Hindlimb muscle (tissue), 1 donor: Measurements from ENCODE around the gene KDM8. TPM values are rescaled to one million over a fixed set of nuclear protein-coding genes. Genes with fewer than 3 reads are reported as not detected.

Experiments
- DNase-seq: peaks from one replicate; pipeline ENCODE4 v3.0.0-alpha.2; 2013
- polyA plus RNA-seq: library from polyadenylated mRNA; unstranded; fragments of 120-200 nt; gene quantifications from one replicate; pipeline ENCODE4 v1.2.1, GENCODE V29; 2013; ENCODE audit not compliant: insufficient read length

The KDM8 gene
- 4.7 TPM for polyA plus RNA-seq

DNA sequence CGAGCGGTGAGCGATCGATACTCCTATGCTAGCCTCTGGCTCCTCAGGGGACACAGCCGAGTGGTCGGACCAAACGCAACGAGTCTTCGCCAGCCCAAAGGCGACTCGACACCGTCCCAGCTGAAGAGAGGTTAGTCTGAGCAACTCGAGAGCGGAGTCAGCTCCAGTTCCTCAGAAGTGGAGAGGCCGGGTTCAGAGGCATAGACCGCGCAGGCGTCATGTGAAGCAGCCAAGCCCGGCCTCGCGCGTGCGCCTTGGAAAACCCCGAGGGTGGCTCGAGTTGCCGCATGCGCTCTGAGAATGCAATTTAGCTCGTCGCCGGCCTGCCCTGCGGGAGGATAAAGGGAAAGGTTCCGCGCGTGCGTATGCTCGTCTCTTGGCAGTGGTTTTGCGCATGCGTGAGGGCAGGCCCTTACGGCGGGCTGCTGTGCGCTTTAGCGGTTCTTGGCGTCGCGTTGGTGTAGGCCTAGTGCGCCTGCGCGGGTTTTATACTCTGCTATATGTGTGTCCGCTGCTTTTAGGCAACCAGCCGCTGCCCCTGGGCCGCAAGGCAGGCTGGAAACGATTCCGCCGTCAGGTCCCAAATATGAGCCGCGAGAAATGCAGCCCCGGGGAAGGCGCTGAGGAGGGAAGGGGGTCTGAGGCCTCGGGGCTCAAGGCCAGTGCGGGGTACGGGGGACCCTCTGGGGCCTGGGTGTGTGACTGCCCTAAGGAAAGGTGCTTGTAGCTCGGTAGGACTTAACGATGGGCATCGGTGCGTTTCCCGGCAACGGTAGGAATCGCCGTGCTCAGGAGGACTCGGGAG lies at the start of gene KDM8:
Gene KDM8 (plus strand): TSS at position 20 of the 805 bp plus-strand sequence. CDS start 6,598 bp downstream, outside the sequence.
- peak; percentile 100 for DNase-seq

DNA sequence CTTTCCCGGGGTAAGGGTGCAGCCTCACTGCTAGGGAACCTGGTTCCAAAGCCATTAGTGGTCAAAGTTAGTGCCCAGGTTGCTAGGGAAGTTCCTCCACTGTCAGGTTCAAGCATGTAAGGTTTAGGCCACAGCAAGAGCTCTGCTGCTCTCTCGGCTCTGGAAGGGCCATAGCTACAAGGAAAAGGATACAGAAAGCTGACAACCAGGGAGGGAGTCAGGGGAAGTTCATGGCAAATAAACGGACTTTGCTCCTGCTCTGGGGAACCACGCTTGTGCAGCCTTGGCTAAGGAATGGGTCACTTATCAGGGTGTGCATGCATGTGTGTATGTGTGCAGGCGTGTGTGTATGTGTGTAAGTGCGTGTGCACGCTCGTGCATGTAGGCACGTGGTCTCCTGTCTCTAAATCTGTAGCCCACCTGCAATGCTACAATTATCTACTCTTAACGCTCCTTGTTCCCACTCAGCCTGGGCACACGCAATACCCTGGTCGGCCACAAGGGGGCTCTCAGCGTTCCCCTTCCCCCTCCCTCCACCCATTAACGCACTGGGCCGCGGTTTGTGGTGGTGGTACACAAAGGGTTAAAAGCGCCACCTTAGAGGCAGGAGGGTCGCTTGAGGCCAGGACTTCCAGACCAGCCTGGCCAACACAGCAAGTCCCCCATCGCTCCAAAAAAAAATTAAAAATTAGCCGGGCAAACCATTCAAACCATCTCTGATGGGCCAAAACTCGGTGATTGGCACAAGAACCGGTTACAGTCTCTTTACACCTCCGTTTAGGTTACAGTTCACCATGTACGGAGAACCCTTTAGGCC lies 48.4 kb upstream of the KDM8 start:
- peak; percentile 42 for DNase-seq

DNA sequence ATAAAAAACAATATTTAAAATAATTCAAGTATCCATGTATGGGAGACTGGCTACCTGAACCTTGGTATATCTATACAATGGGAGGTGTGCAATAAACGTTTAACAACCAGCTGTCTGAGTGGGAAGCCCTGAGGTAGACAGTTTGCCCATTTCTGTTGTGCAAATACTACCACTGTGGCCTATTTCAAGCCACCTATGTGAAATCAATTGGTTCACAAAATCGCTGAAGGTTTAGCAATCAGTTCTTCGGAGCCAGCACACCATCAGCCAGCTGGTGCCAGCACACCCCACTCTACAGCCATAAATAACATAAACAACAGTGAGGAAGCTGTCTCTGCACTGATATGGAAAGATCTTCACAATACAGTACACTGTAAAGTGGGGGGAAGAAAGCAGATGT lies 46.7 kb upstream of the KDM8 start:
- no peak for DNase-seq

DNA sequence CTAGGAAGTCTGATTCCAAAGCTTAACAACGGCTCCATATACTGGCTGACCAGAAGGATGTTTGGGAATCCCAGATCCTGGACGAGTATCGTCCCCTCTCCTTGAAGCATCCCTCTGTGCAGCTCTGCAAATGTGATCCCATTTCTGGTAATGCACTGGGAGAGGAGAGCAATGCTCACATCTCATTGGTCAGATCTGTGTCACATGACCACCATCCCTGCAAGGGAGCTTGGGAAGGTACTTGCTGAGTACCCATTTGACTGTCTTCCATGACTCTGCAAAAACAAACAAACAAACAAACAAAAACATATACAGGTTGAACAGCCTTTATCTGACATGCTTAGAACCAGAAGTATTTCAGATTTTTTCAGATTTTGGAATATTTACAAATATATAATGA lies 41.9 kb upstream of the KDM8 start:
- no peak for DNase-seq

DNA sequence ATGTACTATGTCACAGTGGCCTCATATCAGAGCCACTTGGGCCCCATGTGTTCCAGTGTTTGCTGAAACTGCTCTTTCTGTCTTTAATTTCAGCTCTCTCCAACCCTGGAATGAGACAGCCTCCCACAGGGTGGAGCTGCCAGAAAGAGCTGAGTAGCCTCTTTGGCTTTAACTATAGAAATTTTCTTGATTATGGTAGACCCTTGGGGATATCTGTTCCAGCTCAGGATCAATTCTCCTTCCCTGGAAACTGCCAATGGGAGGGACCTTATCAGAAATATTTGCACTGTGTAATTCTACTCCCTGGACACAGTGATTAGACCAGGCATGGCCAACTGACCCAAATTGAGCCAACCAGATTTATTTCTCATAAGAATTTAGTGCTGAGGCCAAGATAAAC lies 39.0 kb upstream of the KDM8 start:
- DNase-seq, result no peak

DNA sequence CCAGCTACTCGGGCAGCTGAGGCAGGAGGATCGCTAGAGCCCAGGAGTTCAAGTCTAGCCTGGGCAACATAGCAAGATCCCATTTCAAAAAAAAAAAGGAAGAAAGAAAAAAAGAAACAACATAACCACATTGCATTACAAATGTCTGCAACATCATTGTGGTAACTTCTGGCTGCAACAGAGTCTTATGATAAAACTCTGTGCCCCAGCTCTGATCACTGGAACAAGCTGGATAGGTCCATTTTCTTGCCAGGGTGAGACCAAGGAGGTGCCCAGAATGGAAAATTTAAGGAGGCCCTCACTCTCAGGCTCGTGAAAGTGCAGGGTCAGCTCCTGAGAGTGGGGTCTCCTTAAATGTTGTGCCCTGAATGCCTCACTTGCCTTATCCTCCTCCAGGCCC lies 37.8 kb upstream of the KDM8 start:
- DNase-seq, result no peak

DNA sequence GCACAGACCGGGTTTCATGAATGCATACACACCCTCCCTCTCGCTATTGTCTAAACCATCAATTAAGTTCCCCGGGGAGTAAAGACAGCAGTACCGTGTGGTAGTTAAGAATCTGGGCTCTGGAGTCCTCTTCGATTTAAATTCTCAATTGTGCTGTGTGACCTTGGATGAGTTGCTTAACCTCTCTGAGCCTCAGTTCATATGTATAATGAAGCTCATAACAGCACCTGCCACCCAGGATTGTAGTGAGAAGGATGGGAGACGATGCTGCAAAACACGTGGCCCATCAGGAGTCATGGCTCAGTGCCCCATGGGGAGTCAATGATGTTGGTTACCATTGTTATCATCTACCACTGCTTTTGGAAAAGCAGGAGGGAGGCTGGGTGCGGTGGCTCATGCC lies 34.5 kb upstream of the KDM8 start:
- no peak for DNase-seq

DNA sequence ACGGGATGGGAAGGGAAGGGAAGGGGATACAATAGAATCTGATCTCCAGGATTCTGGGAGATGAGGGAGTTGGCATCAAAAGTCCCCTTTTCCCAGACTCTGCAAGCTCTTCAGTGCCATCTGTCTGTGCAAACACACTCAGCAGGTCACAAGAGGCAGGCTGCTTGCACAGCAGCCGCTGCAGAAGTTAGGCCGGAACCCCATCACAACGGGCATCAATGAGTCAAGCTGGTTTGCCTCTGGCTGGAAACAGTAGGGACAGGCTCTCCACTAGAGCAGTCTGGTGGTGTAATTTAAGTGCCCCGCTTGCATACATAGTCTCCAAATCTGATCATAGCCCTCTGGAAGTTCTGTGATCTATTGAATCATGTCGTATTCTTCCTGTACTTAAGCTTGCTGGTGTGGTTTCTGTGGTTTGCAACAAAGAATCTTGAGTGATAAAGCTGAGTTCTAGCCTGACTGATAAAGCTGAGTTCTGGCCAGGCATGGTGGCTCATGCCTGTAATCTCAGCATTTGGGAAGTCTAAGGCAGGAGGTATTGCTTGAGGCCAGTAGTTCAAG lies 33.7 kb upstream of the KDM8 start:
- no peak for DNase-seq

DNA sequence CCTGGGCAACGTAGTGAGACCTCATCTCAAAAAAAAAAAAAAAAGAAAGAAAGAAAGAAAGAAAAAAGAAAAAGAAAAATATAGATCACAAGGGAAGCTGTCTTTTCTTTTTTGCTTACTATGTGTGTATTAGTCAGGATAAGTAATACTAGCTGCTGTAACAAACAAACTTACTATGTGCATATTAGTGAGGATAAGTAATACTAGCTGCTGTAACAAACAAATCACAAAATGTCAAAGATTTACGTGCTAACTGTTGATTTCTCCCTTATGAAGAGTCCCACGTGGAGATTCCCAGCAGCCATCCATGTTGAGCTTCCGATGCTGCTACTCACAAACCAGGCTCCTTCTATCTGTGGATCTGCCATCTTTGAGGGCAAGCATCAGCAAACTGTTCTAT lies 31.7 kb upstream of the KDM8 start:
- DNase-seq, result no peak

DNA sequence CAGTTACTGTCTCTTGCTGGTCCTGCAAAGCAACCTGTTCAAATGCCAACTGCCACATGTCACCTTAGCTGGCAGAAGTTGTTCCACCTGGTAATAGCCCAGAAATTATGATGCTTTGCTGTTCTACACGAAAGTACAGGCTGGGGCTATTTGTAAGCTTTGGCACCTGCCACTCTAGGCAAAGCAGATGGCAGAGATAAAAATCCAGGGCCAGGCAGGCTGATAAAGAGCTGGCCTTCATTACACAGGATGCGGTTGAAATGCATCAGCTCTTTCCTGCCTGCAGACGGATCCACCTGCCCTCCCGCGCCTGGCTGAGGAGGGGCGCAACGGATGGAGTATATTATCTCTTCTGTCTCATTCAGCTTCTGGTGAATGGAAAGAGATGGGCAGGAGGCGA lies 29.3 kb upstream of the KDM8 start:
- DNase-seq, result no peak

DNA sequence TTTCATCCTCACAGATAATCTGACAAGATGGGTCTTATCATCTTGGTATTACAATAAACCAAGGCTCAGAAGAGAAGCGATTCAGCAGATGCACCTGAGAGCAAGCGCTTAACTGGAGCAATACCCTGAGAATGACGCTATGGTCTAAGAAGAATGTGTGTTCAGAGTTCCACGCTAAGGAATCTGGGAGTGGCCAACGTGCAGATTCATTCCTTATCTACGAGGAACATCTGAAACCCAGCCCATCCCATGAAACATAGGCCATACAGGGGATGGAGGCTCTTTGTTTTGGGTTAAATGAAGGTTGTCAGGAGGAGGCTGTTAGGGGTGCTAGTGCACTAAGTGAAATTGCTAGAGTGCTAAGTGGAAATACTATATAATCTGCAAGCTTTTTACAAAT lies 28.5 kb upstream of the KDM8 start:
- no peak for DNase-seq

DNA sequence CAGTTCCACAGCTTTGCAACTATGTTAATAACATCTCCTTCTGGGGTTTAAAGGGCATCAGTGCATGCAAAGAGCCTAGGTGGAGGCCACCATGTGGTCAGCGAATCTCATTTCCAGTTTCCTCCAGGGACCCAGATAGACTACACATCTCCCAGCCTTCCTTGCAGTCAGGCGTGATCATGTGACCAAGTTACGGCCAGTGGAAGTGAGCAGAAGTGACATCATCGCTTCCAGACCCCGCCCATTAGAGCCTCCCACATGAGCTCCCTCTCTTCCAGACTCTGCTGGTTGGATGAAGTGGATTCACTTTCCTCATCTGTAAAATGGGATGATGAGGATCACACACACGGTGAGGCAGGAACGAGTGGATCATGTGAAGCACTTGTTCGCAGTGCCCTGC lies 27.4 kb upstream of the KDM8 start:
- no peak for DNase-seq

DNA sequence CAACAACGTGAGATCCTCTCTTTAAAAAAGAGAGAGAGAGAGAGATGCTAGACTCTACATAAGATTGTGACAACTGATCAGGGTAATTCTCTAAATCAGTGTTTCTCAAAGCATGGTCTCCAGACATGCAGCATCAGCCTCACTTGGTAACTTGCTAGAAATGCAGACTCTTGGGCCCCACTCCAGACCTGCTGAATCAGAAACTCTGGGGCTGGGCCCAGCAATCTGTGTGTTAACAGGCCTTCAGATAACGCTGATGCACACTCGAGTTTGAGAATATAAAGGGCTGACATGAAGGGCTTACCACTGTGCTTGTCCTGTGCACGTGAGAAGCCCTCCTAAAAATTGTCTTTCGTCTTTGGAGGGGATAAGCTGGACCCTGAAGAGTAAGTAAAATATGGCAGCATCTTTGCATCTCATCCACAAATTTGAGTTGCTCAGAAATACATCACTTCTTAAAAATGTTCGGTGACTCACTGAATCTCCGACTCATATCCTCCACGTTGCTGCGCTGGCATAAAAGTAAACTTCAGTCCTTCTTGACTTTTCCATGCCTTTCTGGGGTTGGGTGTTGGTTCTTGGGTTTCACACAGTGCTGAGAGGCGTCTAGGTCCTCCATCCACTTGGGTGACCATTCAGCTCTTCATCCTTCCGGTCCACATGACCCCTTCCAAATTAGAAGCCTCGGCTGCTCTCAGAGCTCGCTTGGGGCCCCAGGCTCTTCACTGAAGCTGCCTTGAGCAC lies 26.1 kb upstream of the KDM8 start:
- DNase-seq, result no peak

DNA sequence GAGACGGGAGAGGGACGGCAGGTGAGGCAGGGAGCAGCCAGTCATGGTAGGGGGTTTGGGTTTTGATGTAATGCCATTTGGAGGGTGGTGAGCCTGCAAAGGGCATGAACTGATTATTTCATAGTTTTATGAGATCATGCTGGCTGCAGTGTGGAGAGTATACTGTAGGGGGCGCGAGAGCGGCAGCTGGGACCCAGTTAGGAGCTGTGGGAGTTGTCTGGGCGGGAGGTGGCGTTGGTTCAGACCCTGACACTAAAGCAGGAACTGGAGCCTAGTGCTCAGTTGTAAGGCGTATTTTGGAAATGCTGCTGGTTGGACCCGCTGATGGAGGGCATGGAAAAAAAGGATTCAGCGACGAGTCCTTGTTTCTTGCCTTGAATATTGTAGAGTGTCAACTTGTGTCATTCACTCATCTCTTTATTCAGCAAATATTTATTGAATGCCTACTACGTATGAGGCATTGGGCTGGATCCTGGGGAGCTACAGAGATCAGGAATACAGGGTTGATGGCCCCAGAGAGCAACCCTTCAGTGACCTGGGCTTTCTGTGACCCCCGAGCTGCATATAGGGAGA lies 23.7 kb upstream of the KDM8 start:
- DNase-seq, result peak; percentile 81

DNA sequence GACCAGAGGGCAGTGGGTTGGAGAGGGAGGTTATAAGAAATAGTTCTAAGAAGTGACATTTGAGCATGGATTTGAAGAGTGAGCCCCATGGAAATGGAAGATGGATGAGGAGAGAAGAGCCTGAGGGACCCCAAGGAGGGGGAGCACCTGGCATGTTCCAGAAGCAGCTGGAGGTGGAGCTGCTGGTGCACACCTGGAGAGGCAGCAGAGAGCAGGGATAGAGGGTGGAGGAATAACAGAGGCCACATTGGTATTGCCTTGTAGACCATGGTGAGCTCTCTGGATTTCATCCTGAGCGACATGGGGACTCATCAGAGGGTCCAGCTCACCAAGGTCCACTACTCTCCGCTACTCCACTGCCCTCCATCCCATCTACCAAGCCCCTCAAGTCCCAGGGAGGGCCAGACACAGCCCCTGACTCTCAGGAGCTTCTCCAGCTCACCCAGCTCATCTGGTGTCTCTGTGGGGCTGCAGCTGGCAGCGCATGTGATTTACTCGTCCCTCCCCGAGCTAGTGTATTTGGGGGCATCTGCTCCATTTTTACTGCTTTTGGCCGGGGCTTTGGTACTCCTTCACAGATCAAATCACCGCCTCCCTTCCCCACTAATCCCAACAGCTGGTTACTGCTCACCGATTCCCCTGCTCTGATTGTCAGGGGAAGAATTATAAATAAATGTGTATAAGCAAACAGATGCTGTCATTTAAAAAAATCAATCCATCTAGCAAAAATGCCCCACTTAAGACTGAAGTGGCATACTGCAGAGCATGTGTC lies 22.1 kb upstream of the KDM8 start:
- no peak for DNase-seq

DNA sequence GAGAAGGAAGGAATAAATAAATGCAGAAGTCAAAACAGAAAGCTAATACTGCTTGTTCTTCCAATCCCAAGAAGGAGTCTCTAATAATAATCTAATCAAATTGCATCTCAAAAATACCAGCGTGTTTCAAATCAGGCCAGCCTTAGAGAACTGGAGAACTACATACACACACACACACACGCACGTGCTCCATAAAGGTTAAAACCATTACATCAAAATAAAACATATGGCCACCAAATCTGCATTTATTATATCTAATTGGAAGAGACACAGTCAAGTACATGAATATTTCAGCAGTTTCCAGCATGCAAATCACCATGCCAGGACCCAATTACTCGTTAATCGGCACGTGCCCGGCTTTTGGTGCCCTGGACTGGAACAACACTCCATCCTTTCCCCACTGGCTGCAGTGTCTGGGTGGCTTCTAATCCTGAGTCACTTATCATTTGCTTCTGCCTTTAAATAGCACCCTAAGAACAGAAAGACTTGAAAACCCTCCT lies 20.4 kb upstream of the KDM8 start:
- DNase-seq, result no peak

DNA sequence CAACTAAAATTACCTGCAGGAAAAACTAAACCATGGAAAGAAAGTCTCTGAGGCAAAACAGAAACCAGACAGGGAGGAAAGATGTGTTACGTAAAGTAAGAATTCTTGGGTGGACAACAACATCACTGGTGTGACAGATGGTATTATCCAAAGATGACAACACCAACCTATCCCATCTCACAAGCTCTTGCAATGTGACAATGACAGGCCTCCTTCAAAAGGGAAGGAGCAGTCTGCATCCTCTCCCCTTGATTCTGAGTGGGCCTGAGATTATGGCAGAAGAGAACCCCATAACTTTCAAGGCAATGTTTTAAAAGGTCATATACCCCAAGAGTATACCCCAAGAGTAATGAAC lies 17.6 kb upstream of the KDM8 start:
- DNase-seq, result no peak

DNA sequence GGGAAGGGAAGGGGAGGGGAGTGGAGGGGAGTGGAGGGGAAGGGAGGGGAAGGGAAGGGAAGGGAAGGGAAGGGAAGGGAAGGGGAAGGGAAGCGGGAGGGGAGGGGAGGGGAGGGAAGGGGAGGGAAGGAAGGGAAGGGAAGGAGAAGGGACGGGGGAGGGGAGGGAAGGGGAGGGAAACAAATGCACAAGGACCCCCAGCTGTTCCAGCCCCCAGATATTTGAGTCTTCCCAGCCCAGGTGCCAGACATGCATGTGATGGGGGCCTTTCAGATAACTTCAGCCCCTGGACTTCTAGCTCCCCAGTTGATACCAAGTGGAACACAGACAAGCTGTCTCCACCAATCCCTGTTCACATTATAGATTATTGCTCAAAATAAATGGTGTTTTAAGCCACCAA lies 14.7 kb upstream of the KDM8 start:
- DNase-seq, result no peak

DNA sequence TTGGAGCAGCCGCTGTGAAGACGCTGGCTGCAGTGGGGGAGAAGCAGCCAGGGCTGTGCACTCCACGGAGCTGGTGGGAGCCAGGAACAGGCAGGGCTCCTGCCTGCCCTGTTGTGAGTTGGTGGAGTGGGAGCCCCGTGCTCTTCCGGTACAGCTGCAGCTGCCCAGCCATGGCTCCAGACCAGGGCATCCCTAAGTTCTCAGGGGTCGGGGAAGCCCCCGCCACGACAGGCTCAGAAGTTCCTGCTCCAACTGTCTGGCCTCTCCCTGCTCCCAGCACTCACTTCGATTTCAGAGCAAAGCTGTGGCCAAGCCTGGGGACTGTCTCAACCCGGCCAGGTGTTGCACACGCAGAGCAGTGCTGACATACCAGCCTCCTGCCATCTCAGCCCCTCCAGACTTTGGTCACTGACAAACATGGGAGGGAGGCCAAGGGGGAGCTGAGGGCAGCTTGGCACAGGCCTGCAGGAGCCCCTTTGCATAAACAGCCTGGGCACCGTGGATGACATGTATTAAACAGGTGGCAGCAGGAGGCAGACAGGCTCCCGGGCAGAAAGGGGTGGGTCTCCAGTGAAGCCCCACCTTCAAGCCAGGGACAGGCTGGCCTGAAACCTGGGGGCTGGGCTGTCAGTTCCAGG lies 13.9 kb upstream of the KDM8 start:
- peak; percentile 34 for DNase-seq

DNA sequence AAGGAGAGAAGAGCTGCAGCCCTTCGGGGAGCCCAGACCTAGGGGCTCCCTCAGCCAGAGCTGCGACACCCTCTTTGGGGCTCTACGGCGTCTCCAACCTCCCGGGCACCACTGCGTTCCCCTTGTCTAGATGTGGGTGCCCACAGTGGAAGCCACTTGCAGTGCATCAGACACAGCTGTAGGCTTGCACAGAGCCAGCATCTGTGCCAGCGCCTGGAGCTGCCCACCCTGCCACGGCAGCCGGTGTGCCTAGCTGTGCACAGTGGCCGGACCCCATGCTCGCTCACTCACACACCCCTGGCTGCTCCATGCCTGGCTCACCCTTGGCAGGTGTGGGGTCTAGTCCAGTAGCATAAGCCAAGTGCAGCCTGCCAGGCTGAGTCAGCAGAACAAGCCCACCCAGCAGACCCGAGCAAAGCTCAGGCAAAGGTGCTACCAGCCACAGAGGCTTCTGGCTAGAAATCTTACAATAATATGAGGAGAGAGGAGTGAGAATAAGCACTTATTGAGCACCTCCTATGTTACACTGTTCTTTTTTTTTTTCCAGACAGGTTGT lies 12.9 kb upstream of the KDM8 start:
- no peak for DNase-seq
